Hepatocyte (in vitro differentiated cells): Measurements from ENCODE around the gene NPIPA1.
"Not testable (repeated sequence)": the region's sequence is repeated elsewhere in the genome, so short reads cannot be mapped to it uniquely, and the experiment has no call there.

Experiments
- EZH2 ChIP-seq: fragments of 200-600 bp; sonication (generic); IDR thresholded peaks from 2 replicates; pipeline ENCODE4 v1.6.1; 2016; ENCODE audit warnings: antibody characterized with exemption, mild to moderate bottlenecking, borderline replicate concordance
- EZH2phosphoT487 ChIP-seq: fragments of 200-600 bp; sonication (generic); IDR thresholded peaks from one replicate; pipeline ENCODE4 v1.6.1; 2018; ENCODE audit warnings: antibody characterized with exemption, mild to moderate bottlenecking, low read depth, moderate library complexity; ENCODE audit not compliant: unreplicated experiment, severe bottlenecking
- TF ChIP-seq, protein P1 (sequence below): fragments of 200-600 bp; sonication (generic); IDR thresholded peaks from 2 replicates; pipeline ENCODE4 v1.5.1; 2016; ENCODE audit warnings: antibody characterized with exemption, mild to moderate bottlenecking; ENCODE audit not compliant: poor library complexity

DNA sequence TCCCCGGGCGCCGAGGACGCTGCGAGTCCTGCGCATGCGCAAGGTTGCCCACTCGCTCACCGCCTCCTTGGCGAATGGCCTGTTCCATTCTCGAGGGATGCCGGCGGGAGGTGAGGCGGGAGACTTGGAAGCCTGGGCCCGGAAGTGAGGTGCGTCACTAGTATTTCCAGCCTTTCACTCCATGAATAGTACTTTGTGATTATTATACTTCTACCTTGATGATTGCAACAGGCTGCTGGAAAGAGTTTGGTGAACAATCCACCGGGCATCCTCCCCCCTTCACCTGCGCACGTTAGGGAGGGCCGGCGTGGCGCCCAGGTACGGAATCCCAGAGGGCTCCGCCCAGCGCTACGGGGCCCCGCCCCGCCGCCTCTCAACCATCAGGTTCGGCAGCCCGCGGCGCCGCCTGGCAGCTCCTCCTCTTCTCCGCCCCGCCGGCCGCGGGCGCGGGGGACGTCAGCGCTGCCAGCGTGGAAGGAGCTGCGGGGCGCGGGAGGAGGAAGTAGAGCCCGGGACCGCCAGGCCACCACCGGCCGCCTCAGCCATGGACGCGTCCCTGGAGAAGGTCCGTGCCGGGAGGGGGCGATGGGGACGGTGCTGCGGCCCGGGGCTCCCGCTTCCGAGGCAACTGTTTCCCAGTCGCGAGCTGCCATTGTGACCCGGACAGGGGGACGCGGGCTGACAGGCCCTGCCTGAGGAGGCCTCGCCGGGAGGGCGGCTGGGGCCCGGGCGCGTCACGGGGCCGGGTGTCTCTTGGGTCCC, 37.6 kb downstream of the NPIPA1 start, which contains the start of gene PDXDC1:
- not testable (repeated sequence) for TF ChIP-seq EZH2phosphoT487, EZH2
- TF ChIP-seq, protein P1, sequence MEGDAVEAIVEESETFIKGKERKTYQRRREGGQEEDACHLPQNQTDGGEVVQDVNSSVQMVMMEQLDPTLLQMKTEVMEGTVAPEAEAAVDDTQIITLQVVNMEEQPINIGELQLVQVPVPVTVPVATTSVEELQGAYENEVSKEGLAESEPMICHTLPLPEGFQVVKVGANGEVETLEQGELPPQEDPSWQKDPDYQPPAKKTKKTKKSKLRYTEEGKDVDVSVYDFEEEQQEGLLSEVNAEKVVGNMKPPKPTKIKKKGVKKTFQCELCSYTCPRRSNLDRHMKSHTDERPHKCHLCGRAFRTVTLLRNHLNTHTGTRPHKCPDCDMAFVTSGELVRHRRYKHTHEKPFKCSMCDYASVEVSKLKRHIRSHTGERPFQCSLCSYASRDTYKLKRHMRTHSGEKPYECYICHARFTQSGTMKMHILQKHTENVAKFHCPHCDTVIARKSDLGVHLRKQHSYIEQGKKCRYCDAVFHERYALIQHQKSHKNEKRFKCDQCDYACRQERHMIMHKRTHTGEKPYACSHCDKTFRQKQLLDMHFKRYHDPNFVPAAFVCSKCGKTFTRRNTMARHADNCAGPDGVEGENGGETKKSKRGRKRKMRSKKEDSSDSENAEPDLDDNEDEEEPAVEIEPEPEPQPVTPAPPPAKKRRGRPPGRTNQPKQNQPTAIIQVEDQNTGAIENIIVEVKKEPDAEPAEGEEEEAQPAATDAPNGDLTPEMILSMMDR, result not testable (repeated sequence)
